ENCODE results near the gene ENPP1.

Gene ENPP1

GRCh38 chr6:131807644-131808459, at the start of gene ENPP1:
Gene ENPP1, plus strand, starts transcription at chr6:131808020. Its CDS starts 16 bp downstream, at chr6:131808036.
- Mint-ChIP-seq H3K27me3 (peaks cover 65% of the 10 kb centered on the region), H3K4me1 (ENCODE audit: low read depth) (peaks cover 27% of the 10 kb centered on the region), H3K9me3 (no peaks in the 10 kb centered on the region)

GRCh38 chr6:131758920-131759319, 48.9 kb upstream of the ENPP1 start:
- Mint-ChIP-seq H3K27ac (no peak overlapping the region), H3K36me3 (ENCODE audit: low read depth) (no peaks in the 10 kb centered on the region), H3K27me3 (peaks cover 19% of the 10 kb centered on the region), H3K9me3 (no peaks in the 10 kb centered on the region), H3K4me3 (no peak overlapping the region), H3K4me1 (ENCODE audit: low read depth) (no peaks in the 10 kb centered on the region)

More at GRCh38 chr6:131807644-131808459, at the start of gene ENPP1:
- Mint-ChIP-seq H3K27ac (peak within 1 kb of the TSS; percentile 22), H3K4me3 (peak within 1 kb of the TSS; percentile 82), H3K36me3 (ENCODE audit: low read depth) (no peaks in the 10 kb centered on the region)

- no peaks in the 10 kb centered on the region for H3K4me1 Mint-ChIP-seq (ENCODE audit: low read depth)
- H3K27ac Mint-ChIP-seq, result no peak overlapping the region
- no peaks in the 10 kb centered on the region for H3K9me3 Mint-ChIP-seq
- peaks cover 20% of the 10 kb centered on the region for H3K27me3 Mint-ChIP-seq
- H3K4me3 Mint-ChIP-seq, result no peak overlapping the region
- H3K36me3 Mint-ChIP-seq (ENCODE audit: low read depth), result no peaks in the 10 kb centered on the region
Observed at GRCh38 chr6:131761060-131761761, 46.6 kb upstream of the ENPP1 start.

- H3K4me1 Mint-ChIP-seq (ENCODE audit: low read depth), result no peaks in the 10 kb centered on the region
Observed at GRCh38 chr6:131761762-131762067, 46.1 kb upstream of the ENPP1 start.

GRCh38 chr6:131762984-131763383, 44.8 kb upstream of the ENPP1 start:
- Mint-ChIP-seq H3K4me3 (no peak overlapping the region), H3K4me1 (ENCODE audit: low read depth) (no peaks in the 10 kb centered on the region), H3K27me3 (peaks cover 23% of the 10 kb centered on the region), H3K27ac (no peak overlapping the region), H3K36me3 (ENCODE audit: low read depth) (no peaks in the 10 kb centered on the region), H3K9me3 (no peaks in the 10 kb centered on the region)

More at GRCh38 chr6:131761762-131762067, 46.1 kb upstream of the ENPP1 start:
- Mint-ChIP-seq H3K27ac (no peak overlapping the region), H3K36me3 (ENCODE audit: low read depth) (no peaks in the 10 kb centered on the region), H3K27me3 (peaks cover 20% of the 10 kb centered on the region), H3K4me3 (no peak overlapping the region), H3K9me3 (no peaks in the 10 kb centered on the region)

- Mint-ChIP-seq H3K27ac (no peak overlapping the region), H3K36me3 (ENCODE audit: low read depth) (no peaks in the 10 kb centered on the region), H3K27me3 (peaks cover 26% of the 10 kb centered on the region), H3K4me1 (ENCODE audit: low read depth) (no peaks in the 10 kb centered on the region), H3K9me3 (no peaks in the 10 kb centered on the region), H3K4me3 (no peak overlapping the region)
Observed at GRCh38 chr6:131763749-131764148, 44.1 kb upstream of the ENPP1 start.

- peaks cover 29% of the 10 kb centered on the region for H3K27me3 Mint-ChIP-seq
- H3K4me3 Mint-ChIP-seq, result no peak overlapping the region
- no peak overlapping the region for H3K27ac Mint-ChIP-seq
- H3K36me3 Mint-ChIP-seq (ENCODE audit: low read depth), result no peaks in the 10 kb centered on the region
- no peaks in the 10 kb centered on the region for H3K4me1 Mint-ChIP-seq (ENCODE audit: low read depth)
- H3K9me3 Mint-ChIP-seq, result no peaks in the 10 kb centered on the region
Observed at GRCh38 chr6:131764350-131764749, 43.5 kb upstream of the ENPP1 start.

GRCh38 chr6:131765081-131765803, 42.6 kb upstream of the ENPP1 start:
- Mint-ChIP-seq H3K4me3 (no peak overlapping the region), H3K36me3 (ENCODE audit: low read depth) (no peaks in the 10 kb centered on the region), H3K9me3 (no peaks in the 10 kb centered on the region), H3K27ac (no peak overlapping the region), H3K4me1 (ENCODE audit: low read depth) (no peaks in the 10 kb centered on the region), H3K27me3 (peaks cover 24% of the 10 kb centered on the region)

GRCh38 chr6:131765804-131766135, 42.0 kb upstream of the ENPP1 start:
- Mint-ChIP-seq H3K27ac (no peak overlapping the region), H3K27me3 (peaks cover 28% of the 10 kb centered on the region), H3K9me3 (no peaks in the 10 kb centered on the region), H3K4me3 (no peak overlapping the region), H3K36me3 (ENCODE audit: low read depth) (no peaks in the 10 kb centered on the region), H3K4me1 (ENCODE audit: low read depth) (no peaks in the 10 kb centered on the region)

- Mint-ChIP-seq H3K27me3 (peaks cover 33% of the 10 kb centered on the region), H3K4me1 (ENCODE audit: low read depth) (no peaks in the 10 kb centered on the region), H3K4me3 (no peak overlapping the region), H3K27ac (no peak overlapping the region), H3K9me3 (no peaks in the 10 kb centered on the region), H3K36me3 (ENCODE audit: low read depth) (no peaks in the 10 kb centered on the region)
Observed at GRCh38 chr6:131766631-131767030, 41.2 kb upstream of the ENPP1 start.

GRCh38 chr6:131768964-131769363, 38.9 kb upstream of the ENPP1 start:
- H3K4me1 Mint-ChIP-seq (ENCODE audit: low read depth), result no peaks in the 10 kb centered on the region
- no peaks in the 10 kb centered on the region for H3K9me3 Mint-ChIP-seq
- peaks cover 33% of the 10 kb centered on the region for H3K27me3 Mint-ChIP-seq
- H3K27ac Mint-ChIP-seq, result no peak overlapping the region
- no peak overlapping the region for H3K4me3 Mint-ChIP-seq
- no peaks in the 10 kb centered on the region for H3K36me3 Mint-ChIP-seq (ENCODE audit: low read depth)

GRCh38 chr6:131769385-131770141, 38.3 kb upstream of the ENPP1 start:
- H3K27me3 Mint-ChIP-seq, result peaks cover 35% of the 10 kb centered on the region
- no peak overlapping the region for H3K4me3 Mint-ChIP-seq
- no peaks in the 10 kb centered on the region for H3K4me1 Mint-ChIP-seq (ENCODE audit: low read depth)
- no peak overlapping the region for H3K27ac Mint-ChIP-seq
- H3K36me3 Mint-ChIP-seq (ENCODE audit: low read depth), result no peaks in the 10 kb centered on the region
- H3K9me3 Mint-ChIP-seq, result no peaks in the 10 kb centered on the region

GRCh38 chr6:131770776-131771175, 37.0 kb upstream of the ENPP1 start:
- Mint-ChIP-seq H3K36me3 (ENCODE audit: low read depth) (no peaks in the 10 kb centered on the region), H3K27me3 (peaks cover 30% of the 10 kb centered on the region), H3K4me1 (ENCODE audit: low read depth) (no peaks in the 10 kb centered on the region), H3K9me3 (no peaks in the 10 kb centered on the region), H3K27ac (no peak overlapping the region), H3K4me3 (no peak overlapping the region)

GRCh38 chr6:131773284-131773950, 34.4 kb upstream of the ENPP1 start:
- Mint-ChIP-seq H3K27me3 (peaks cover 33% of the 10 kb centered on the region), H3K9me3 (no peaks in the 10 kb centered on the region), H3K27ac (no peak overlapping the region), H3K4me1 (ENCODE audit: low read depth) (no peaks in the 10 kb centered on the region), H3K36me3 (ENCODE audit: low read depth) (no peaks in the 10 kb centered on the region), H3K4me3 (no peak overlapping the region)

Data from stimulated activated naive CD8-positive, alpha-beta T cell treated with anti-CD3 and anti-CD28 coated beads, Interleukin-15, Interleukin-2, amounts not matched to agents 100 ng/mL and 50 ng/mL, for 24 hours (primary cell).